NCI-H2107 (cell line): Measurements from ENCODE around the gene BEAN1.

Experiments used
- DNase-seq: peaks from one replicate; lab custom pipeline; 2025; lab: John Stamatoyannopoulos, UW

The BEAN1 gene

GRCh38 chr16:66521951-66522771, 95.1 kb downstream of the BEAN1 start:
- no peak for DNase-seq

DNA sequence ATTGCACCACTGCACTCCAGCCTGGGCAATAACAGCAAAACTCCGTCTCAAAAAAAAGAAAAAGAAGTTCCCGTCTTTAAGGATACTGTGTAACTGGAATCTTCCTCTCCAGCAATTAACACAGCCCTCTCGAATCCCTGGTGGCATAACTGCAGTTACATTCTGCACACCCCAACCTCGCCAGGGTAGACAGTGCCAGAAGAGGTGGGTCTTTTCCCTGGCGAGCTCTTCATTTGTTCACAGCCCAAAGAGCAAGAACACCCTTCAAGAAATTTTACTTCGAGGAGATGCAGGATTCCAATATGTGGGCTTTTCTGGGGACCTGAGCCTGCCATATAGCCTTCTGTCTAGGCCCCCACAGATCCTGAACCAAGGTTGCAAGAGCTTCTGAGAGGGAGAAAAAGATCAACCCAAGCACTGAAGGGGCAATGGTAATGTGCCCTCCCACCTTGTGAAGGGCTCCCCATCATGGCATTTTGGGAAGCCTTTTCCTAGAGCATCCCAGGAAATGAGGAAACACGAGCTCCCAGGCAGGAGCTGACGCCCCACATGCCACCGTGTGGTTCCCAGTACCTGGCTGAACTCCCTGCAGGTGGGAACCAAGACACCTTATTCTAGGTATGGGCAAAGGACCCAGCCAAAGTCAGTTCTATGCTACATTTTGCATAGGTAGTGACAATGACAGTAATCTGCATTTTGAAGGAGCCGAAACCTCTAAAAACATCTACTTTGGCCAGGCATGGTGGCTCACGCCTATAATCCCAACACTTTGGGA, 95.9 kb downstream of the BEAN1 start:
- no peak for DNase-seq

GRCh38 chr16:66523861-66524354, 96.8 kb downstream of the BEAN1 start:
- no peak for DNase-seq

DNA sequence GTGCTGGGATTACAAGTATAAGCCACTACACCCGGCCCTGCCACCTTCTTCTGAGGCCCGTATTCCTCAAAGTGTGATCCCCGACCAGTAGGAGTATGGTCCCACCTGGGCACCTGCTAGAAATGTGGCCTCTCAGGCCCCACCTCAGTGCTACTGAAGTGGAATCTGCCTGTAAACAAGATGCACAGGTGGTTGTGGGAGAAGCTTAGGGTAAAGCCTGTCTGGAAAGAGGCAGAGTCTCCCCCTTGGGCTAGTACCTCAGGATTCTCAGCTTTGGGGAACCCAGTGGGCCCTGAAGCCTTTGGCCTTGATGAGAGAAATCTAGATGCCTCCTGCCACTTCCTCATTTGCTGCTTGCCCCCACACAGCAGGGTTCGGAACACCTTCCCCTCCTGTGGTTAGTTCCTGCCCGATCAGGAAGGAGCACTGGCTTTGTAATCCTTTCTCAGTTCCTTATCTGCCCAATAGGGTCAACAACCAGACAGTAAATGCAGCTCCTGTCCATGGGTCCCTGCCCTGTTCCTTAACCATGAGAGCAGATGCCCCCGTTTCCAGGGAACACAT, 97.6 kb downstream of the BEAN1 start:
- no peak for DNase-seq

- no peak for DNase-seq
These were observed 98.5 kb downstream of the BEAN1 start for GRCh38 chr16:66525396-66526180.

DNA sequence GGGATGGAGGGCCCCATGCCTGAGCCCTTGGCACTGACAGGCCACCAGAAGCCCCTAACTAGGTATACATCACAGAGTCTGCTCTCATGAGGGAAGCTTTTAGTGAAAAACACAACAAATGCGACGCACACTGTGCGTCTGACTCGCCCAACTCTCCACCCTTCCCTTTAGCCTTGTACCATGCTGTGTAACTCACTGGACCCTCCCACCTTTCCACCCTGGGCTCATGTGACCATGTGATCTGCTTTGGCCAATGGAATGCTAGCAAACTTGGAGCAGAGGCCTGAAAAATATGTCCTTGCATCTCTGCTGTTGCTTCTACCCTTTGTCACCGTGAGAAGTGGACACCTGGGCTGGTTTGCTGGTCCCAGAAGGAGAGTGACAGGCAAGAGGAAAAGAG, 101.2 kb downstream of the BEAN1 start:
- DNase-seq, result no peak

- DNase-seq, result no peak
These were observed 102.4 kb downstream of the BEAN1 start for GRCh38 chr16:66529475-66529874.
